Measurements from ENCODE around the gene KRT28.
"Not testable (repeated sequence)": the region's sequence is repeated elsewhere in the genome, so short reads cannot be mapped to it uniquely, and the experiment has no call there.

Gene KRT28

GRCh38 chr17:40777459-40777858, 22.3 kb downstream of the KRT28 start:
- no peak for DNase-seq

GRCh38 chr17:40775945-40776344, 23.8 kb downstream of the KRT28 start:
- DNase-seq, result no peak

- DNase-seq, result no peak
Observed at GRCh38 chr17:40772101-40772500, 27.7 kb downstream of the KRT28 start, which contains the start of gene KRT26. KRT26 (minus strand) TSS chr17:40772201; CDS start chr17:40772113, 88 bp downstream.

- no peak for DNase-seq
Observed at GRCh38 chr17:40765657-40766056, 34.1 kb downstream of the KRT28 start.

GRCh38 chr17:40763752-40764151, 36.0 kb downstream of the KRT28 start:
- no peak for DNase-seq

GRCh38 chr17:40760105-40761016, 39.4 kb downstream of the KRT28 start:
- DNase-seq, result no peak

GRCh38 chr17:40755231-40755630, 44.5 kb downstream of the KRT28 start, which contains the start of gene KRT25:
KRT25 (minus strand) TSS chr17:40755331; CDS start chr17:40755271, 60 bp downstream.
- no peak for DNase-seq

- no peak for DNase-seq
Observed at GRCh38 chr17:40753804-40754203, 46.0 kb downstream of the KRT28 start.

GRCh38 chr17:40751065-40751464, 48.7 kb downstream of the KRT28 start:
- DNase-seq, result no peak

GRCh38 chr17:40750391-40750790, 49.4 kb downstream of the KRT28 start:
- no peak for DNase-seq

GRCh38 chr17:40748666-40749065, 51.1 kb downstream of the KRT28 start:
- not testable (repeated sequence) for DNase-seq
